Stimulated activated CD4-positive, alpha-beta T cell treated with anti-CD3 and anti-CD28 coated beads, Interleukin-2, amount 100 ng/mL, for 24 hours (primary cell): Measurements from ENCODE around the gene PEX16.

Experiments used
- DNase-seq, 2 donors: peaks; one replicate each; pipeline ENCODE4 v3.0.0-alpha.2; 2020

Gene PEX16

GRCh38 chr11:45872651-45873356 lies 44.9 kb downstream of the PEX16 start:
- DNase-seq, result peak in 1 of 2 donors; percentile 29

GRCh38 chr11:45871638-45872037 lies 46.0 kb downstream of the PEX16 start:
- no peak for DNase-seq

DNA sequence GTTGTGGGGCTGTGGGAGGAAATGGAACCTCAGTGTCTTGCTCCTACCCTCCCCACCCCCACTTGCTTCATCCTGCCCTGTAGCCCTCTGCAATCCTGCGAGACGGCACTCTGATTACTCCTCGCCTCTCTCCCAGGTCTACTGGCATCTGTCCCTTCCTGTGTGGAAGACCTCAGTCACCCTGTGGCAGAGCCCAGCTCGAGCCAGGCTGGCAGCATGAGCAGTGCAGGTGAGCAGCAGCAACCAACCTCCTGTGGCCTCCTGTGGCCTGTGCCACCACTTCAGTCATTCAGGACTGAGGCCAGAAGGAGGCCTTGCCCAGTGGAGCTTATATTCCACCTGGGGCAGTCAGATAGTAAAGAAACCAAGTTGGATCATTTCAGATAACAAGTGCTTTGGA lies 47.0 kb downstream of the PEX16 start:
- DNase-seq, result no peak

GRCh38 chr11:45869551-45869950 lies 48.1 kb downstream of the PEX16 start:
- no peak for DNase-seq

- no peak for DNase-seq
Observed at GRCh38 chr11:45864041-45864440, 53.6 kb downstream of the PEX16 start.

- DNase-seq, result no peak
Observed at GRCh38 chr11:45860764-45861510, 56.7 kb downstream of the PEX16 start.

- DNase-seq, result no peak
Observed at GRCh38 chr11:45860348-45860747, 57.3 kb downstream of the PEX16 start.
